GM12892 (cell line): Measurements from ENCODE around the gene LIF.

Experiments
- POLR2A ChIP-seq: IDR thresholded peaks from 2 replicates; pipeline ENCODE4 v1.6.1; 2011; ENCODE audit warnings: low read depth, low read length, control low read depth
- POLR2AphosphoS5 ChIP-seq: IDR thresholded peaks from 2 replicates; pipeline ENCODE4 v1.6.1; 2011; ENCODE audit warnings: low read depth, low read length, control low read depth
- TAF1 ChIP-seq: IDR thresholded peaks from 2 replicates; pipeline ENCODE4 v1.6.1; 2011; ENCODE audit warnings: low read depth, mild to moderate bottlenecking, control low read depth, low read length, borderline replicate concordance

DNA sequence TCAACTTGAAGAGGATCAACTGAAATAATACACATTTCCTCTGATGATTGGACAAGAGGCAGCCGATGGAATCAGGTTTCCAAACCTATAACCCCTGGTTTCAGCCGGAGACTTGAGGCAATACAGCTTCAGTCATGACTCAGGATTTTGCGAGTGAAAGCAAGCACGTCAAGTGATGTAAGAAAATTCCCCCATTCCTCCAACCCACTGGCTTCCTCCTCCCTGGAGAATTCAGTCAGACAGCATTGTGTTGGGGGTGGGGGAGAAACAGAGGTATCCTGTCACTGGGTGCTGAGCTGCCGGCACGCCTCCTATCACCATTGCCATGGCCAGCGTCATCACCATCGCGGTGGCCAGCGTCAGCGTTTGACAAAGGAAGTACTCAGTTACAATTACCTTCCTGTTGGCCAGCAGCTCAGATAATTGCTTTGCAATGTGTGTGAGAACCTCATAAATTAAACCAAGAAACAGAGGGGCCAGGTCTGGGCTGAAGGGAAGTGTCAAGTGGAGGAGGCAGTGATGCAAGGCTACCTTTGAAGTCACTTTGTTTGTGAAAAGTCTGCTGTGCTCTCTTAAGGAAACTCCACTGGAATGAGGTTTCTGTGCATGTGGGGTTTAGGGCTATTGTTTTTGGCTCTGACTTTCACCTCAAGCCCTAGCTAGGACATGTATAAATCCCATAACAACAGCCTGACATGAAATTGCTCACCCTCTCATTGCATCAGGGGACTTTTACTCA, 50.2 kb downstream of the LIF start:
- no peak; the same call in 1 of the 2 replicates for TF ChIP-seq POLR2A
- no peak for TF ChIP-seq POLR2AphosphoS5
- no peak for TF ChIP-seq TAF1
